Measurements from ENCODE around the gene DSPP.

Gene DSPP

GRCh38 chr4:87631668-87632067 lies 23.3 kb downstream of the DSPP start:
- DNase-seq (ENCODE audit: low read depth), result no peak

- DNase-seq (ENCODE audit: low read depth), result no peak
These were observed 24.1 kb downstream of the DSPP start for GRCh38 chr4:87632469-87632868.

- DNase-seq (ENCODE audit: low read depth), result no peak
These were observed 24.9 kb downstream of the DSPP start for GRCh38 chr4:87633243-87633642.

GRCh38 chr4:87644286-87644685 lies 36.0 kb downstream of the DSPP start:
- DNase-seq (ENCODE audit: low read depth), result no peak

- no peak for DNase-seq (ENCODE audit: low read depth)
These were observed 41.7 kb downstream of the DSPP start, which contains the start of gene DMP1 for GRCh38 chr4:87649980-87650379. DMP1 (plus strand) TSS chr4:87650280; CDS start chr4:87656493, 6,213 bp downstream.

- no peak for DNase-seq (ENCODE audit: low read depth)
These were observed 42.6 kb downstream of the DSPP start for GRCh38 chr4:87650938-87651337.

- no peak for DNase-seq (ENCODE audit: low read depth)
These were observed 43.6 kb downstream of the DSPP start for GRCh38 chr4:87651941-87652340.

- DNase-seq (ENCODE audit: low read depth), result no peak
These were observed 46.2 kb downstream of the DSPP start for GRCh38 chr4:87654487-87655044.

- no peak for DNase-seq (ENCODE audit: low read depth)
These were observed 49.2 kb downstream of the DSPP start for GRCh38 chr4:87657525-87657924.

GRCh38 chr4:87659247-87659931 lies 51.1 kb downstream of the DSPP start:
- no peak for DNase-seq (ENCODE audit: low read depth)

- DNase-seq (ENCODE audit: low read depth), result no peak
These were observed 54.5 kb downstream of the DSPP start for GRCh38 chr4:87662871-87663270.
